Right renal pelvis (tissue), 4 donors: ENCODE results near the gene DNAH2. TPM values are rescaled to one million over a fixed set of nuclear protein-coding genes. Genes with fewer than 3 reads are reported as not detected.
"Not testable (repeated sequence)": the region's sequence is repeated elsewhere in the genome, so short reads cannot be mapped to it uniquely, and the experiment has no call there.

ENCODE experiments used
- DNase-seq, 4 donors: peaks; one replicate each; pipeline ENCODE4 v3.0.0-alpha.2; 2013; ENCODE audit warnings: low read depth in 4 of 4, low spot score in 3 of 4, missing footprints in 1 of 4
- polyA plus RNA-seq, 4 donors: library from polyadenylated mRNA; unstranded; fragments of 120-200 nt; gene quantifications; one replicate each; pipeline ENCODE4 v1.2.1, GENCODE V29; 2013; ENCODE audit not compliant: insufficient read length in 4 of 4

DNAH2 gene
- polyA plus RNA-seq, 4 donors, result 0.28 to 0.45 (median 0.37) TPM

GRCh38 chr17:7767405-7768021, 50.0 kb downstream of the DNAH2 start:
- DNase-seq, result no peak

- DNase-seq, result no peak
Observed at GRCh38 chr17:7769854-7770253, 52.3 kb downstream of the DNAH2 start.

GRCh38 chr17:7774055-7774521, 56.5 kb downstream of the DNAH2 start:
- no peak for DNase-seq

- DNase-seq, result no peak
Observed at GRCh38 chr17:7775051-7775450, 57.5 kb downstream of the DNAH2 start.

- no peak for DNase-seq
Observed at GRCh38 chr17:7777017-7777416, 59.5 kb downstream of the DNAH2 start.

- no peak for DNase-seq
Observed at GRCh38 chr17:7780736-7781135, 63.2 kb downstream of the DNAH2 start.

- no peak for DNase-seq
Observed at GRCh38 chr17:7781429-7781828, 63.9 kb downstream of the DNAH2 start.

GRCh38 chr17:7782240-7782639, 64.7 kb downstream of the DNAH2 start:
- DNase-seq, result no peak

GRCh38 chr17:7786866-7787265, 69.3 kb downstream of the DNAH2 start:
- DNase-seq, result no peak

GRCh38 chr17:7789131-7789530, 71.6 kb downstream of the DNAH2 start:
- no peak for DNase-seq

GRCh38 chr17:7790150-7790549, 72.6 kb downstream of the DNAH2 start:
- no peak for DNase-seq

- no peak for DNase-seq
Observed at GRCh38 chr17:7792611-7793010, 75.1 kb downstream of the DNAH2 start.

- no peak for DNase-seq
Observed at GRCh38 chr17:7794075-7794663, 76.6 kb downstream of the DNAH2 start.

GRCh38 chr17:7797976-7798375, 80.4 kb downstream of the DNAH2 start:
- DNase-seq, result no peak

- DNase-seq, result no peak
Observed at GRCh38 chr17:7798839-7799238, 81.3 kb downstream of the DNAH2 start.

GRCh38 chr17:7803981-7804380, 86.4 kb downstream of the DNAH2 start:
- no peak for DNase-seq

GRCh38 chr17:7806587-7806986, 89.0 kb downstream of the DNAH2 start:
- DNase-seq, result no peak

- DNase-seq, result no peak
Observed at GRCh38 chr17:7807206-7807605, 89.7 kb downstream of the DNAH2 start.

- no peak for DNase-seq
Observed at GRCh38 chr17:7809086-7809790, 91.7 kb downstream of the DNAH2 start.

- not testable (repeated sequence) for DNase-seq
Observed at GRCh38 chr17:7809791-7810343, 92.3 kb downstream of the DNAH2 start.

GRCh38 chr17:7811251-7811650, 93.7 kb downstream of the DNAH2 start:
- no peak for DNase-seq

- no peak for DNase-seq
Observed at GRCh38 chr17:7814969-7815368, 97.4 kb downstream of the DNAH2 start.
